ENCODE measurements around the gene CDK4.

GRCh38 chr12:57783861-57784260, 31.8 kb upstream of the CDK4 start:
- TF ChIP-seq TCF12 (IDR thresholded peaks at IDR 0.05; ENCODE audit: low read depth) (no peak), RAD21 (IDR thresholded peaks at IDR 0.05; ENCODE audit: low read depth) (no peak), EP300 (IDR thresholded peaks at IDR 0.05; ENCODE audit: borderline replicate concordance) (no peak), YY1 (IDR thresholded peaks at IDR 0.05; ENCODE audit: low read depth) (no peak), MAX (IDR thresholded peaks at IDR 0.05) (no peak)
